Smooth muscle cell of the brain vasculature (primary cell): ENCODE results near the gene C11orf68.

Experiments
- DNase-seq: peaks from one replicate; pipeline ENCODE4 v3.0.0-alpha.2; 2012; ENCODE audit warnings: low read depth, low spot score

The C11orf68 gene

DNA sequence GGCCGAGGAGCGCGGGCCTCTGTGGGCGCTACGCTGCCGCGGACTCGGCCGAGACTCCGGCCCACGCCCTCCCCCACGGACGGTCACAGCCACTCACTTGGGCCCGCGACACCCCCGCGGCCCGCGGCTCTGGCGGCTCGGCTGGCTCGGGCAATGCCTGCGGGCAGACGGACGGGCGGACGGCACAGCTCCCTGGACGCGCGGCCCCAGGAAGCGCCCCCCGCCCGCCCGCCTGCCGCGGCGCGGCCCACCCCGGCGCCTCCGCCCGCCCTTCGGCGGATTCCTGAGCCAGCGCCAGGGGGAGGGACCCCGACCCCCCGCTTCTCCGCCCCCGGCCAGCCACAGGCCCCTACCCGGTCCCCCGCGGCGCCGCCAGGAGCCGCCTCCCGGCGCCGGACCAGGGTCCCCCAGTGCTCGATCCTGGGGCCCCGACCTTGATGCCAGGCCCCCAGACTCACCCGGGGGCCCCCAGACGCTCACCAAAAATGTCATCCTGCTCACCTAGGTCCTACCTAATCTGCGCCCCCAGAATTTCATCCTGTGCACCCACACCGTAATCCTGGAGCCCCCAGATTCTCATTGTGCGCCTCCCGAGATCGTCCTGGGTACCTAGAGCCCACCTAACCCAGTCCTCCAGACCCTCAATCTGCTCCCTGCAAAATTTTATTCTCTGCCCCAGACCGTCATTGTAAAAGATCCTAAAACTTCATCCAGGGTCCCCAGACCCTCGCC is 46.1 kb downstream of the C11orf68 start, which contains the start of gene EFEMP2:
EFEMP2 (minus strand) TSS at position 215 of the 732 bp plus-strand sequence. CDS start 446 bp downstream, outside the sequence.
- no peak for DNase-seq

DNA sequence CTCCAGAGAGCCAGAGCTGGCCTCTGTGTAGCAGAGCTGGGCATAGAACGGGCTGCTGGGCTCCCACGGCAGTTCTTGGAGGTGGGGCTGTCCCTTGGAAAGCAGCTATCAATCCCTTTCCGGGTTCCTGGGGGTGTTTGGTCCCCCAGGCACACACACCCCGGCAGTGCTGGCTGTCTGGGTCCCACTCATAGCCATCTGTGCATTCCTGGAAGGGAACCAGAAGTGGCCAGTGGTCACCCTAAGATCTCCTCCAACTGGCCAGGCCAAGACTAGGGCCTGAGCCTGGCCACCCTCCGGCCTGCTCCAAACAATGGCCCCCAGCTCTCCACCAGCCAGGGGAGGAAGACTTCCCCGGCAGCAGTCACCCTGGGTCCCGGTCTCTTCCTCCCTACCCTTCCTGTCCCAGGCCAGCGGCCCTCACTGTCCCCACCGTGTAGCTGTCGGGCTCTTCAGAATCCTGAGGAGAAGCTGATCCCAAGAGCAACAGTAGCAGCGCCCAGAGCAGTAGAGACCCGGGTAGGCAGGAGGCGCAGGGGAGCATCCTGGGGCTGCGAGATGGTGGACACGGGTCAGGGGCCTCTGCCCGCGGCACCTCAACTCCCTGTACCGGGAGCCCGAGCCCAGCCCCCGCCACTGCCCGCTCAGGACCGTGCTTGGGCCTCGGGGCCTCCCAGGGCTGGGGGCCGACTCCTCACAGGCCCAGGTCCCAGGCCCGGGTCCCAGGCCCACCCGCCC is 46.9 kb downstream of the C11orf68 start:
- DNase-seq, result no peak

DNA sequence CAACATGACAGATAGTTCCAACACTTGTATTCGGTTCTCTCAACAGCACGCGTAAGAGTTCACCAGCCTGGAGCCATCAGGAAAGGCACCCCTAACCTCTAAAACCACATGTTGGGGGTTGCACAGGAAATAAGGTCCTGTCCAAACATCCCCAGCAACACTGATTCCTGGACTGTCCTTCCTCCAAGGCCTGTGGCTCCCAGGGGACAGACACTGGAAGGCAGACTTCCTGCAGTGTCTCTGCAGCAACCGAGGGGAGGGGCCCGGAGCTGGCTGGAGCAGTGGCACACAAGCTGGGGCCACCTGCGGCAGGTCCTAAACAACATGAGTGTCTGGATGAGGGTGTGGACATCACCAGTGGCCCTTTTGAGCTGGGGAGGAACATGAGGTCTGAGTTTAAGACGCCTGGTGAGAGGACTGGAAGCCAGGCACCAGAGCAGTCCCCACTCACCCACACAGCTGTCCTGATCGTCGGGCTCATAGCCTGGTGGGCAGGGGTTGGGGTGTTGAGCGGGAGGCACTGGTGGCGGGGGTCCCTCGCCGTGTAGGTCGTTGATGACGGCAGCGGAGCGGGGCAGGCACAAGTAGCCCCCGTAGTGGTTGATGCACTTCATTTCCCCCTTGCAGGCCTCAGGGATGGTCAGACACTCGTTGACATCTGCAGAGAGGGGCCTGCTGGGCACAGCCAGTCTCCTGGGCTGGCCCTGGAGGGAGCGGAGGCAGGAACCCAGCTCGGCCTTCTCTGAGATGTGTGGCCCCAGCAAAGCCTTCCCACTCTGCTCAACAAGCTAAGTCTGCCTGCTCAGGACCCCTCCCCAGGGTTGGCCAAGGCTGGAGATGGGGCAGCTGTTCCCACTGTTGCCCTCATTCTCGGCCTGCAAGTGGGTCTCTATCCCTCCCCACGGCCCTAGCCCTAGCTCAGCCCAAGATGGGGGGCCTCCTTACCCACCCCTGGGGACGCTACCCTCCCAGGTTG is 47.9 kb downstream of the C11orf68 start:
- no peak for DNase-seq

DNA sequence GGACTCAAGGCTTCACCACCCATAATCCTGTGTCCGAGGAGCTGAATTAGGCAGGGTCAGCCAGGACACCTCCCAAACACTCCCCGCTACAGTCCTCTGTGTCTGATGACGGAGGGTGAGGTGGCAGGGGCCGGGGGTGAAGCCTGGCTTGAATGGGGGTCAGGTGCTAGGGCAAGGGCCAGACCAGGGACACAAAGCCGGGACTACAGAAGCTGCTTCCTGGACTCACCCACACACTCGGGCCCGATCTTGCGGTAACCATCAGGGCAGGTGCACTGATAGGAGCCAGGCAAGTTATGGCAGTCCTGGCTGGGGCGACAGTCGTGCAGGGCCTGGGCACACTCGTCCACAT is 48.6 kb downstream of the C11orf68 start:
- no peak for DNase-seq

DNA sequence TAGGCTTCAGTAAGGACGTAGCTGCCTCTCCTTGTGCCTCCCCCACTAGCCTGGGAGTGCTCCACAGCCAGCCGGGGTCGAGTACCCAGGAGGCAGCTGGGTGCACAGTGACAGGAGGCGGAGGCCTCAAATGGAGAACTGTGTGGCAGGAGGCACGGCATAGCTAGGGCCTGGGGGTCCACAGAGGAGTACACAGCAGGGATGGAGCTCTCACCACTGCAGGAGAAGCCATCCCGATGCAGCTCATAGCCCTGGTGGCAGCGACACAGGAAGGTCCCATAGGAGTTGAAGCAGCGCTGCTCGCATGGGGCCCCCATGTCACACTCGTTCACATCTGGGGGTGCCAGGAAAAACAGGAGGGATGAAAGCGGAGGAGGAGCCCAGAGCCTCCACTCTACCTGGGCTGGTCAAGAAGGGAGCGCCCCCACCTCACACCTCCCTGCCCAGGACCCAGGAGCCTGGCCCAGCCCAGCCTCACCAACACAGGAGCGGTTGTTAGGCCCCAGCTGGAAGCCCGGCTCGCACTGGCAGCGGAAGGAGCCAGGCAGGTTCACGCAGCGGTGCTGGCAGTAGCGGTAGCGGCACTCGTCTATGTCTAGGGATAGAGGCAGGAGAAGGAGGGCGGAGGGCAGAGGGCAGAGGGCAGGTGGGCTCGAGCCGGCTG is 49.1 kb downstream of the C11orf68 start:
- DNase-seq, result no peak

DNA sequence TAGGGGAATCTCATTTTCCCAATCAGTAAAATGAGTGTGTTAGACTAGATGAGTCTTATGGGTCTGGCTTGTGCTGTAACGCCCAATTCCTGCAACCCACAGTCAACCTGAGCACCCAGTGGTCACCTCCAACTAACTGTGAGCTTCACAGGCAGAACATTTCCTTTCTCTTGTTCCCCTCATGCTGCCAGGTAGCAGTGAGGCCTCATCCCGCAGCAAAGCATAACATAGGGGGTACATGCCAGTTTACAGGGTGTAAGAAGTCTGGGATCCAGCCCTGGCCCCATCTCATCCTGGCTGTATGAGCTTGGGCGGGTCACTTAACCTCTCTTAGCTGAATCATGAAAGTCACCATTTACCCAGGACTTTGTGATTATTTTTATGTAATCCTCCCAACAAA is 50.0 kb downstream of the C11orf68 start:
- no peak for DNase-seq

DNA sequence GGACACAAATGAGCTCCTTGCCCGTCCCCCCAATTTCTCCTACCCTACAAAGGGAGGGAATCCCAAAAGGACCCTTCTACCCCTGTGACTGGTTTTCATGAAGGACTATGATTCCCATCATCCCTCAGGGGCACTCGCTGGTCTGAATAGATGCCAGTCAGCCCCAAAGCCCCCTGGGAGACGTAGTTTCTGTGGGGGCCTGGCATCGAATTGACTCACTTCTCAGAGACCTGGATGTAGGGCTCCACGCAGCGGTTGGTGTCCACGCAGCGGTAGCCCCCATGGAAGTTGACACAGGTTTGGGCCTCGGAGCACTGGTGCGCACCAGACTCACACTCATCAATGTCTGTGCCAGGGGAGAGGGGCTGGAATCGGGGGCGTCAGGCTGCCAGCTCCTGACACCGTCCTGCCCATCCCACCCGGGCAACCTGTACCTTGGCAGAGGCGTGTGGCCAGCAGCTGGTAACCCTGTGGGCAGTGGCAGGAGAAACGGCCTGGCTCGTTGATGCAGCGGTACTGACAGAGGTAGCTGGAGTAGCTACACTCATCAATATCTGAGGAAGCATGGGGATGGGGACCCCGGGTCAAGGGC is 50.7 kb downstream of the C11orf68 start:
- no peak for DNase-seq

DNA sequence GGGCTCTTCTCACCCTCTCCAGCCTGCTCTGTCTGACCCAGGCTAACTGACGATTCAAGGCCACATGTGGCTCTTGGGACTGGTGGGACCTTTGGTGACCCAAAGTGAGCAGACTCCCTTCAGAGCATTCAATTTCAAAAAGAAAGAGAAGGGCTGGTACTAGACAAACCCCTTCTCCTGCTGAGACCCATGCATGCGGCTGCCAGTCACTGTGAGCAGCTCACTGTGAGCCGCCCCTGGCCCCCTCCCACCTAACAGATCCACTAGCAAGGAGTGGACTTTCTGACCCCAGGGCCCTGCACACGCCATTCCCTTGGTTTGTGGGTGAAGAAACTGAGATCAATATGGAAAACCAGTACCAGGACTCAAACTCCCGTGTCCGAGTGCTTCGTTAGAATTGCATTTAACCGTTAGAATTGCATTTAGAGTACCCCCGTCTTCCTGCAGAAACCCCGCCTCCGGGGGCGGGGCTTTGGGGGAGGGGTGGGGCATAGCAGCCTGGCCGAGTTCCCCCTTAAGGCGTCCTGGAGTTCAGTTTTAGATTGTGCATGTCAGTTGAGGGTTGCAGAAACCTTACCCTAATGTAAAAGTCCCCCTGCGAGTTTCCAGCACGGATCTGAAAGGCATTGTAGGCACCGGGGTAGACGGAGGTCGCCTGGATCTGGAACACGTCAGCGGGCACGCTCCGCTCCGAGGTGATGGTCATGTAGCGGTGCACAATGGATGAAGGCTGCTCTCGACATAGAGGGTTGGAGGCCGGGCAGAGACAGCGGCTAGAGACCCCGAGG is 51.4 kb downstream of the C11orf68 start:
- DNase-seq, result no peak
